Uterus (tissue), 4 donors: ENCODE data around the gene LPAR1. TPM values are rescaled to one million over a fixed set of nuclear protein-coding genes. Genes with fewer than 3 reads are reported as not detected.

ENCODE experiments used
- DNase-seq, 2 donors: peaks; one replicate each; pipeline ENCODE4 v3.0.0-alpha.2; 2019 to 2020
- H3K27ac ChIP-seq, 2 donors: fragments of 200-600 bp; sonication (generic); 1 replicate in 1 of 2; 2 replicates in 1 of 2; pipeline ENCODE4 v1.5.1; 2016 to 2018
- H3K27me3 ChIP-seq, 2 donors: fragments of 200-600 bp; sonication (generic); one replicate each; pipeline ENCODE4 v1.5.1; 2018 to 2019; ENCODE audit warnings: control low read depth in 1 of 2
- H3K36me3 ChIP-seq, 2 donors: fragments of 200-600 bp; sonication (generic); one replicate each; pipeline ENCODE4 v1.5.1; 2019; ENCODE audit warnings: control low read depth in 1 of 2
- H3K4me1 ChIP-seq, 2 donors: fragments of 200-600 bp; sonication (generic); one replicate each; pipeline ENCODE4 v1.5.1; 2018 to 2019; ENCODE audit warnings: control low read depth in 1 of 2
- H3K4me3 ChIP-seq, 2 donors: fragments of 200-600 bp; sonication (generic); 1 replicate in 1 of 2; 2 replicates in 1 of 2; pipeline ENCODE4 v1.5.1; 2018 to 2019; ENCODE audit warnings: mild to moderate bottlenecking in 1 of 2
- H3K9me3 ChIP-seq, 2 donors: fragments of 200-600 bp; sonication (generic); one replicate each; pipeline ENCODE4 v1.5.1; 2019; ENCODE audit warnings: control low read depth in 1 of 2
- CTCF ChIP-seq, 4 experiments: fragments of 200-600 bp in 2 of 4; fragments of 450-650 bp in 2 of 4; sonication (generic) in 2 of 4; IDR thresholded peaks; one replicate each; pipeline ENCODE4 v1.5.1; 2016 to 2019; ENCODE audit warnings: antibody characterized with exemption in 4 of 4, mild to moderate bottlenecking in 2 of 4, moderate library complexity in 1 of 4
- POLR2A ChIP-seq, 2 donors: fragments of 450-650 bp; IDR thresholded peaks; one replicate each; pipeline ENCODE4 v1.6.1; 2016; ENCODE audit warnings: antibody characterized with exemption in 2 of 2, mild to moderate bottlenecking in 1 of 2, moderate library complexity in 1 of 2
- intact Hi-C: fragments of 100-400 bp; cut with DNase I; formaldehyde crosslinking; loops from one replicate; pipeline ENCODE4 v1.15.1; 2023; ENCODE audit warnings: low total_unique reads
- total RNA-seq, 4 donors: library from RNA; depleted of rRNA in 3 of 4; stranded (reverse); fragments of >200 nt in 3 of 4; gene quantifications; one replicate each; pipeline versions ENCODE4 v1.1.0 to v1.2.4, GENCODE V29; 2014 to 2023
- donor health status: DM: yes; HTN: yes; CAD: no.

LPAR1 gene
- total RNA-seq, 4 donors from 2014 or later, result 12.3 to 68.0 (median 51.0) TPM

GRCh38 chr9:110847671-110848070 is 190.6 kb downstream of the LPAR1 start:
- no peaks in the 10 kb centered on the region for H3K4me1 ChIP-seq
- H3K27ac ChIP-seq, result no peak overlapping the region
- no peak for DNase-seq
- no peak for TF ChIP-seq POLR2A (IDR thresholded peaks at IDR 0.05)
- TF ChIP-seq CTCF (IDR thresholded peaks at IDR 0.05), result no peak
- H3K36me3 ChIP-seq, result no peaks in the 10 kb centered on the region
- H3K9me3 ChIP-seq, result no peaks in the 10 kb centered on the region
- intact Hi-C loops, result no loop called here
- no peaks in the 10 kb centered on the region for H3K27me3 ChIP-seq
- H3K4me3 ChIP-seq, result no peak overlapping the region

GRCh38 chr9:110846215-110846614 is 192.1 kb downstream of the LPAR1 start:
- Histone ChIP-seq H3K4me1 (no peaks in the 10 kb centered on the region), H3K27me3 (no peaks in the 10 kb centered on the region), H3K27ac (no peak overlapping the region), H3K36me3 (no peaks in the 10 kb centered on the region), H3K4me3 (no peak overlapping the region), H3K9me3 (no peaks in the 10 kb centered on the region)
- TF ChIP-seq CTCF (IDR thresholded peaks at IDR 0.05), result no peak
- TF ChIP-seq POLR2A (IDR thresholded peaks at IDR 0.05), result no peak
- intact Hi-C loops, result no loop called here
- DNase-seq, result no peak

- intact Hi-C loops, result no loop called here
- TF ChIP-seq CTCF (IDR thresholded peaks at IDR 0.05) (no peak), POLR2A (IDR thresholded peaks at IDR 0.05) (no peak)
- Histone ChIP-seq H3K36me3 (no peaks in the 10 kb centered on the region), H3K9me3 (no peaks in the 10 kb centered on the region), H3K4me3 (no peak overlapping the region), H3K27ac (no peak overlapping the region), H3K4me1 (no peaks in the 10 kb centered on the region), H3K27me3 (no peaks in the 10 kb centered on the region)
- DNase-seq, result no peak
Observed at GRCh38 chr9:110844121-110844520, 194.1 kb downstream of the LPAR1 start.

GRCh38 chr9:110842986-110843385 is 195.3 kb downstream of the LPAR1 start:
- intact Hi-C loops, result no loop called here
- Histone ChIP-seq H3K4me1 (no peaks in the 10 kb centered on the region), H3K4me3 (no peak overlapping the region), H3K27me3 (no peaks in the 10 kb centered on the region), H3K27ac (no peak overlapping the region), H3K36me3 (no peaks in the 10 kb centered on the region), H3K9me3 (no peaks in the 10 kb centered on the region)
- TF ChIP-seq POLR2A (IDR thresholded peaks at IDR 0.05) (no peak), CTCF (IDR thresholded peaks at IDR 0.05) (no peak)
- DNase-seq, result no peak

- Histone ChIP-seq H3K9me3 (no peaks in the 10 kb centered on the region), H3K27ac (no peak overlapping the region), H3K4me1 (no peaks in the 10 kb centered on the region), H3K27me3 (no peaks in the 10 kb centered on the region), H3K36me3 (no peaks in the 10 kb centered on the region), H3K4me3 (no peak overlapping the region)
- intact Hi-C loops, result no loop called here
- TF ChIP-seq CTCF (IDR thresholded peaks at IDR 0.05), result no peak
- TF ChIP-seq POLR2A (IDR thresholded peaks at IDR 0.05), result no peak
- no peak for DNase-seq
Observed at GRCh38 chr9:110842169-110842568, 196.1 kb downstream of the LPAR1 start.
